Thyroid gland (tissue), 4 donors: ENCODE results near the gene ARHGEF28.

ENCODE experiments used
- POLR2A ChIP-seq, 2 donors: fragments of 450-650 bp; IDR thresholded peaks; one replicate each; pipeline ENCODE4 v1.6.1; 2017; ENCODE audit warnings: antibody characterized with exemption in 2 of 2, mild to moderate bottlenecking in 2 of 2, moderate library complexity in 1 of 2
- TF ChIP-seq, protein P1 (sequence below), 6 experiments: fragments of 200-600 bp in 3 of 6; fragments of 450-650 bp in 3 of 6; sonication (generic) in 3 of 6; IDR thresholded peaks; one replicate each; pipeline ENCODE4 v1.5.1; 2016 to 2019; ENCODE audit warnings: antibody characterized with exemption in 6 of 6, mild to moderate bottlenecking in 2 of 6, inconsistent platforms in 1 of 6, moderate library complexity in 1 of 6

DNA sequence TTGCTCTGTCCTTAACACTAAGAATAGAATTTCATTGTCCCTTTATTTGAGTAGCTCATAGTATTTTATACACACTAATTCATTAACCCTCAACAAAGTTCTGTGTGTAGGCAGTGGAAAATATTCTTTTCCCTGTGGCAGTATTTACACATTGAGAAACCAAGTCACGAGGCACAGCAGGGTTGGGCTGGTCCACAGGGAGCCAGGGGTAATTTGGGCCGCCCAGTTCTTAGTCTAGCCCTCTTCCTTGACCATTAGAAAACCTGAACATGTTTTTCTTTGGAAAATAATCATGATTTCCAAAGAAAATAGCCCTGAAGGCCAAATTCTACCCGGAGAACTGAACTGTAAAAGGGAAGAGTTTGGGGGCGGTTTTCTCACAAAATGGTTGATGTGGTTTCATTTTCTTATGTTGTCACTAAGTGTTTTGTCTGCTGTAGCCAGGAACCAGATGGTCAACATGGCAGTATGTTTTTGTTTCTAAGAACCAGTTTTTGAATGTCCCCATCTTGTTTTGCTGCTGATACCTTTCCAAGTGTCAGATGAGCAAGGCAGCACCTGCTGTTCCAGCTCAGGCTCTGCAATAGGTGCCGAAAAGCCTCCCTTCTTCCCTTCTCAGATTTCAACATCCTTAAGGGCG, 29.6 kb downstream of the ARHGEF28 start:
- TF ChIP-seq POLR2A (IDR thresholded peaks at IDR 0.05): no peak
- TF ChIP-seq, protein P1, sequence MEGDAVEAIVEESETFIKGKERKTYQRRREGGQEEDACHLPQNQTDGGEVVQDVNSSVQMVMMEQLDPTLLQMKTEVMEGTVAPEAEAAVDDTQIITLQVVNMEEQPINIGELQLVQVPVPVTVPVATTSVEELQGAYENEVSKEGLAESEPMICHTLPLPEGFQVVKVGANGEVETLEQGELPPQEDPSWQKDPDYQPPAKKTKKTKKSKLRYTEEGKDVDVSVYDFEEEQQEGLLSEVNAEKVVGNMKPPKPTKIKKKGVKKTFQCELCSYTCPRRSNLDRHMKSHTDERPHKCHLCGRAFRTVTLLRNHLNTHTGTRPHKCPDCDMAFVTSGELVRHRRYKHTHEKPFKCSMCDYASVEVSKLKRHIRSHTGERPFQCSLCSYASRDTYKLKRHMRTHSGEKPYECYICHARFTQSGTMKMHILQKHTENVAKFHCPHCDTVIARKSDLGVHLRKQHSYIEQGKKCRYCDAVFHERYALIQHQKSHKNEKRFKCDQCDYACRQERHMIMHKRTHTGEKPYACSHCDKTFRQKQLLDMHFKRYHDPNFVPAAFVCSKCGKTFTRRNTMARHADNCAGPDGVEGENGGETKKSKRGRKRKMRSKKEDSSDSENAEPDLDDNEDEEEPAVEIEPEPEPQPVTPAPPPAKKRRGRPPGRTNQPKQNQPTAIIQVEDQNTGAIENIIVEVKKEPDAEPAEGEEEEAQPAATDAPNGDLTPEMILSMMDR (IDR thresholded peaks at IDR 0.05): no peak
